NCI-H1417 (cell line): ENCODE results near the gene RPS15.

Experiments used
- DNase-seq, 3 experiments: peaks; one replicate each; lab custom pipeline; 2025; lab: John Stamatoyannopoulos, UW

Gene RPS15

GRCh38 chr19:1438035-1438932 is at the start of gene RPS15:
Gene RPS15, plus strand, starts transcription at chr19:1438396. Its CDS starts 30 bp downstream, at chr19:1438426.
- DNase-seq = peak; percentile 95 to 98 (median 97)

GRCh38 chr19:1388637-1389026 is 49.6 kb upstream of the RPS15 start:
- DNase-seq = no peak

DNA sequence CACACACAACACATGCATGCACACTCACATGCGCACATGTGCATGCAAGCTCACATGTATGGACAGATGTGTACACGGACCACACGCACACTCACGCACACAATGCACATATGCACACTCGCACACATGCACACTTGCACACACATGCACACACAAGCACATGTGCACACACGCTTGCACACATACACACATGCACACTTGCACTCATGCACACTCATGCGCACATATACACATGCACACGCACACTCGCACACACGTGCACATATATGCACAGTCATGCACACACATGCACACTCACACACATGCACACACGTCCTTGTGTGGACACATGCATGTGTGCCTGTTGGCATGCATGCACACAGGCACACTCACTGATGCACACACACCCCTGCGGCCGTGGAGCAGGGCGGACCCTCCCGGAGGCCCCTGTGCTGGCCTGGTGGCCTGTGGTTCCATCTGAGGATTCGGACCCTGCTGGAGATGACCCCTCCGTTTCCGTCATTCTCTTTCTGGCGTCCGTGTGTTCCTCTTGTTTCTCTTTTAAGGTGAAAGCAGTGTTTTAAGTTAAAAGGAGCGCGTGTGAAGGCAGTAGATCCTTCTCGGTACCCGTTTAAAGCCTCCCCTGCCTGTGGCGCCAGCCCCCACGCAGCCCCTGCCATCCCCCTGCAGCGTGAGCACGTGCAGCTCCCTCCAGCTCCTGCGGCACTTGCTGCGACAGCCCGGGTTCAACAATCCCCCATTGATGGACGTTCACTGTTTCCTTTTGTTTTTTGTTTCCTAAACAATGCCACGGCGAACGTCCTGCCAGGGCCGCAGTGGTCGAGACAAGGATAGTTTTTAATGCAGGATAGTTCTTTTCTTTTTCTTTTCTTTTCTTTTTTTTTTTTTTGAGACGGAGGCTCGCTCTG is 48.9 kb upstream of the RPS15 start:
- no peak for DNase-seq

GRCh38 chr19:1390890-1391423 is 47.2 kb upstream of the RPS15 start:
- DNase-seq = no peak

DNA sequence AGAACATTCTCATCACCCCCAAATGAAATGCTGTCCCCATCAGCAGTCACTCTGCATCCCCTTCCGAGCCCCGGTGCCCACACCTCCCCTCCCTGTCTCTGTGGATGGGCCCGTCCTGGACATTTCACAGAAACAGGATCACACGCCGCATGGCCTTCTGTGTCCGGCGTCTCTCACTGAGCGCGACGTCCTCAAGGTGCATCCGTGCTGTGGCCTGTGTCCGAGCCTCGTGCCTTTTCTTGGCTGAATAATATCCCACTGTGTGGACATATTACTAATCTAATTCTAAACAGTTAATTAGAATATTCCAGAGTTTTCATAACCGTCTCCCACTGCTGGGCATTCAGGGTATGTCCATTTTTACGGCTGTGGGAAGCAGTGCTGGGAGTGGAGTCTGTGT is 45.8 kb upstream of the RPS15 start:
- no peak for DNase-seq

DNA sequence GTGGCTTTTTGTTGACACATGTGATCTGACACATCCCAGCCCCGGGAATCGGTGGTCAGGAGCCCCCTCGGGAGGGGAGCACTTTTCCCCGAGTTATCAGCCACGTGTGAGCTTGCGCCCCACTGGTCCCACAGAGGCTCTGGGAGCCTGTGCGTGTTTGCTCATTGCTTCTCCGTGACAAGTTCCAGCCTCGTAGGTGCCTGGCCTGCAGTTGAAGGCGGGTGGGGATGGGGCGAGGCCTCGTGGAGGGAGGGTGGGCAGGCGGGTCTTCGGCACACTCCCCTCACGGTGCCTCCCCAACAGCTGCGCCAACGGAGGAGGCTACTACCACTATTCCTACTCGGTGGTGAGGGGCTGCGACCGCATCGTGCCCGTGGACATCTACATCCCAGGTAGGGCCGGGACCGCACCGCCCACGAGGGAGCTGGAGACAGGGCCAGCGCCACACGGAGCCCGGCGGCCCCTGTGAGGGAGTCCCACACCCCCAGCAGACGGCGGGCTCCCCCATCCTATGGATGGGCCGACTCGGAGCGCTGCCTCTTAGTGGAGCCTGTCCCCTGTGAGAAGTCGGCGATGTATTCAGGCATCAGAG is 45.2 kb upstream of the RPS15 start:
- DNase-seq = no peak

DNA sequence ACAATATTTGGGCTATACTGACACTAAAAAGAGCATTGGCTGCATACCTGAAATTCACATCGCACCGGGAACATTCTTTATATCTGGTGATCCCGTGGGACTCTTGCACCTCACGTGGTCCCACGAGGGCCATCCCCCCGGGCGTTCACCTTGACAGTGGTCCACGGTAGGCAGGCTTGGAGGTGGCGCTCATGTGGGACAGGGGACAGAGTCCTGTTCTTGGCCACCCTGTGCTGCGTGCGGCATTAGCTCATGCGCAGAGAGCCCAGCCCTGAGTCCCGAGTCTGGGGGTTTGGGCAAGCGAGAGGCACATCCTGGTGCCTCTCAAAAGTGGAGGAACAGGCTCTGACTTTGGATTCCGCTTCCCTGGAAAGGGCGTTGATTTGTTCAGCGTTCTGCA is 44.4 kb upstream of the RPS15 start:
- DNase-seq = no peak

DNA sequence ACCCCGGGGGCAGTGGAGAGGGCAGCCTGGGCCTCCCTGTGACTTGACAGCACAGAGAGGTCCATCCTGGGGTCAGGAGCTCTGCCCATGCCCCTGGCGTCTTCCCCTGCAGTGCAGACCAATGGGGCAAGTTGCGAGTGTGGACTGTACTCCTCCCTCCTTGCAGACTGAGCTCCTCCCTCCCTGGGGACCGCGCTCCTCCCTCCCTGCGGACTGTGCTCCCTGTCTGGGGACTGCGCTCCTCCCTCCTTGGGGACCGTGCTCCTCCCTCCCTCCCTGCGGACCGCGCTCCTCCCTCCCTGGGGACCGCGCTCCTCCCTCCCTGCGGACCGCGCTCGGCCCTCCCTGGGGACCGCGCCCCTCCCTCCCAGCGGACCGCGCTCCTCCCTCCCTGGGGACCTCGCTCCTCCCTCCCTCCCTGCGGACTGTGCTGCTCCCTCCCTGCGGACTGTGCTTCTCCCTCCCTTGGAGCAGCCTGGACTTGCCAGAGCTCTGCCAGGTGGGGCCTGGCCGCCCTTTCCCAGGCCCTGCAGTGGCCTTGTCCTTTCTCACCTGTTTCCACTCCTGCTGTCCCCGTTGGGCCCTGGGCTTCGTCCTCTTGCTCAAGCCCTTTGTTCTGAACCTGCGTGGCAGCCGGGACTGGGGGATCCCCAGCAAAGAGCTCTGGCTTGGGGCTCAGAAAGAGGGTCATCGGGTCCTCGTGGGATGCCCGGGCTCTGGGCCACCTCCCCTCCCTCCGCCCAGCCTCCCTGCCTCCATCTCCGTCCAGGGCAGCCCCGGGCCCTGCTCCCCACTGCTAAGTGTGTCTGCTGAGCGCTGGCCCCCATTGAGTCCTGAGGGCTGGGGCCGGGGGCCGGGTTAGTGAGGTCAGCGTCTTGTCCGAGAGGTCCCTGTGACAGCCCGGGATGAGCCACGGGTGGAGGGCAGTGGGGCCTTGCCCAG is 43.7 kb upstream of the RPS15 start:
- no peak for DNase-seq

DNA sequence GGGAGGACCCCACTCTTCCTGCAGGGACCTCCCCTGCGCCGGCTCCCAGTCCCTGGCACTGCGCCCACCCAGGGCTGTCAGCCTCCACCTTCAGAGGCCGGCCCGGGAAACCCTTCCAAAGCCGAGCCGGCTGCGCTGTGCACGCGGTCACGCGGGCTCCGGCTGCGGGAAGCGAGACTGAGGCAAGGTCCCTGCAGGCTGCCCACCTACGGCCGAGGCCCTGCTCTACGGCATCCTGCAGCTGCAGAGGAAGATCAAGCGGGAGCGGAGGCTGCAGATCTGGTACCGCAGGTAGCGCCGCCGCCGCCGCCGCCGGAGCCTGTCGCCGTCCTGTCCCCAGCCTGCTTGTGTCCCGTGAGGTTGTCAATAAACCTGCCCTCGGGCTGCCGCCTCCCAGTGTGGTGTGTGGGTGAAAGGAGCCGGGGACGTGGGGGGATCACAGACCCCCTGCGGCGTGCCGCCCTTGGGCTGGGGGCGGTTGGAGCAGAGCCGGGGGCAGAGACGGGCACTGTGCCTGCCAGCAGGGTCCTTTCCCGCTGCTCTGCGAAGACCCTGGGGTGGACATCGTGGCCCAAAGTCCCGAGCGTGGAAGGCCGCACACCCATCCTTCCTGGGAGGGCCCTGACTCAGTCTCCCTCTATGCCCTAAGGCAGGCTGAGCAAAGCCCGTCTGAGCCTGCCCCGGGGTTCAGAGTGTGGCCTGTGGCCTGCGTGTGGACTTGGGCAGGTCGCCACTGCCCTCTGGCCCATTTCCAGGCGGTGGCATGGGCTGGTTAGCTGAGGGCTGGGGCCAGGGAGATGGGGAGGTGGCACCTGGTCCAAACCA is 42.8 kb upstream of the RPS15 start:
- no peak for DNase-seq

GRCh38 chr19:1396019-1396767 is 42.0 kb upstream of the RPS15 start:
- no peak for DNase-seq

GRCh38 chr19:1396768-1397679 is 41.2 kb upstream of the RPS15 start:
- no peak for DNase-seq

DNA sequence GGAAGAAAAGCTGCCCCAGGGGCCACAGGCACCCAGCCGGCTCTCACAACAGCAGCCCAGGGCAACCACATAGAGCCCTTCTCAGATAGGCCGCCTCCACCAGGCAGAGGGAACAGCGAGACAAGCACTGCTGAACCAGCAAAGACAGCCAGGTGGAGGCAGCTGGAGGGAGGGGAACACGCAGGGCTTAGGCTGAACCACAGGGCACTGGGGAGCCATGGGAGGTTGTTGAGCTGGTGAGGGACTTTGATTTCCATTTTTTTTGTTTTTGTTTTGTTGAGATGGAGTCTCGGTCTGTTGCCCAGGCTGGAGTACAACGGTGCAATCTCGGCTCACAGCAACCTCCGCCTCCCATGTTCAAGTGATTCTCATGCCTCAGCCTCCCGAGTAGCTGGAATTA is 40.4 kb upstream of the RPS15 start:
- DNase-seq = no peak

DNA sequence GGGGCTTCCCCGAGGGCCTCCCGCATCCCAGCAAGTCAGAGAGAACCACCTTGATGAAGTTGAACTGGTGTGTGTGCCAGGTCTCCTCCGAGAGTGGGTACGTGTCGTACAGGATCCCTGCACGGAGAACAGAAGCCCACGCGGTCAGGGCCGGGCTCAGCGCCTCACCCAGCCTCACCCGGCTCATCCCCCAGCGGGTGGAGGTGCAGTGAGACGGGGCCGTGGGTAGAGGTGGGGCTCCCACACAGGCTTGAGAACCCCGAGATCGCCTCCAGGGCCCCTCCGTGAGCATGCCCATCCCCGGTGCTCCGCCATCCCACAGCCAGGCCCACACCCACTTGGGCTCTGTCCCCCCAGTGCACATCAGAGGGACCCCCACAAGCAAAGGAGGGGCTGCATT is 39.1 kb upstream of the RPS15 start:
- no peak for DNase-seq

DNA sequence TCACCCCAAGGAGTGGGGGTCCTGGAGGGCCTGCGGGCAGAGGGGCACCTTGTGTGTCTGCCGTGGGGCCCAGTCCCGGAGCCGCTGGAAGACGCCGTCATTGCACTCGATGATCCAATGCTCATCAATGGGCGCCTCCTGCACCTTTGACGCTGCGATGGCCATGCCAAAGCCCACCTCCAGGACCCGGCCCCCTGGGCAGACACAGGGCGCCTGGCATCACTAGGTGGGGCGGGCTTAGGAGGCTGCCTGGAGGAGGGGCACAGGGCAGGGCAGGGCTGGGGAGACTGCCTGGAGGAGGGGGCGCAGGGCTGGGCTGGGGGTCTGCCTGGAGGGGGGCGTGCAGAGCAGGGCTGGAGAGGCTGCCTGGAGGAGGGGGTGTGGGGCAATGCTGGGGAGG is 38.5 kb upstream of the RPS15 start:
- DNase-seq = no peak

GRCh38 chr19:1400281-1401137 is 37.7 kb upstream of the RPS15 start:
- DNase-seq = peak; percentile 32 to 71 (median 55)

DNA sequence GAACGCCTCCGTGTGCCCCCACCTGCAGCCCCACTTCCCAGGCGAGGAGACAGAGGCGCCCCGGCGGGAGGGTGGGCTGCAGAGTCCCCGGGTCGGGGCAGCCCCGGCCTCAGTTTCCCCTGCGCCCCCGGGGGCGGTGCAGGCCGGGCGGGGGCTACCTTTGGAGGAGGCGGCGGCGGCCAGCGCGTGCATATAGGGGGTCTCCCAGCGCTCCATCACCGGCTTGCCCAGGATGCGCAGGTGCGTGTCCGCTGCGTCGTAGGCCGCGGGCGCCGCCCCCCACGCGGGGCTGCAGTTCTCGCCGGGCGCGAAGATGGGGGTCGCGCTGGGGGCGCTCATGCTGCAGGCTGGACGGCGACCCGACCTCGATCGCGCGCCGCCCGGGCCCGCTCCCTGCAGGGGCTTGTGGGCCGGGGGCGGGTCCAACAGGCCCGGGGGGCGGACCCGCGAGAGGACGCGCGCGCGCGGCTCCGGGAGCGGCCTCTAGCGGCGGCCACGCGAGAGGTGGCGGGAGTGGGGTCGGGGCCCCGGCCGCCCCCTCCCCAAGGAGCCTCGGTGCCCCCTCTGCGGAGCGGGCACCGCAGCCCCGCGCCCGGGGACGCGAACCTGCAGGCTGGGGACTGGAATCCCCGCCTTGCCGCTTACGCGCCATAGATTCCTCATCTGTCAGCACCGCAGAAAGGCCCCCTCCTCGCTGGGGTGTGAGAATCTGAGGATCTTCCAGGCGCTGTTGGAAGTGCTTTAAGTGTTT is 36.9 kb upstream of the RPS15 start, which contains the start of gene GAMT:
TSS of gene GAMT (minus strand) at position 405 of the 751 bp plus-strand sequence. CDS start at position 339, 66 bp downstream.
- DNase-seq = peak; percentile 70 to 73 (median 71)

DNA sequence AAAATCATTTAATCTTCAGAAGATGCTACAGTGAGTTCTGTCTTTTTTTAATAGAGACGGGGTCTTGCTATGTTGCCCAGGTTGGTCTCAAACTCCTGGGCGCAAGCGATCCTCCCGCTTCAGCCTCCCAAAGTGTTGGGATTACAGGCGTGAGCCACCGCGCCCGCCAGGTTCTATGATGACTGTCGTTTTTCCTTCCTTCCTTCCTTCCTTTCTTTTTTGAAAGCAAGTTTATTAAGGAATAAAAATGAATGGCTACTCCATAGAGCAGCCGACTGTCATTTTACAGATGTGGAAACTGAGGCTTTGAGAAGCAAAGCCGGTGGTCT is 36.3 kb upstream of the RPS15 start:
- no peak for DNase-seq
